Fibroblast of skin of left quadriceps (primary cell): ENCODE measurements around the gene AMH.

Experiments
- DNase-seq, 2 experiments: peaks; one replicate each; pipeline ENCODE4 v3.0.0-alpha.2; 2013; ENCODE audit warnings: low read depth in 2 of 2

AMH gene

DNA sequence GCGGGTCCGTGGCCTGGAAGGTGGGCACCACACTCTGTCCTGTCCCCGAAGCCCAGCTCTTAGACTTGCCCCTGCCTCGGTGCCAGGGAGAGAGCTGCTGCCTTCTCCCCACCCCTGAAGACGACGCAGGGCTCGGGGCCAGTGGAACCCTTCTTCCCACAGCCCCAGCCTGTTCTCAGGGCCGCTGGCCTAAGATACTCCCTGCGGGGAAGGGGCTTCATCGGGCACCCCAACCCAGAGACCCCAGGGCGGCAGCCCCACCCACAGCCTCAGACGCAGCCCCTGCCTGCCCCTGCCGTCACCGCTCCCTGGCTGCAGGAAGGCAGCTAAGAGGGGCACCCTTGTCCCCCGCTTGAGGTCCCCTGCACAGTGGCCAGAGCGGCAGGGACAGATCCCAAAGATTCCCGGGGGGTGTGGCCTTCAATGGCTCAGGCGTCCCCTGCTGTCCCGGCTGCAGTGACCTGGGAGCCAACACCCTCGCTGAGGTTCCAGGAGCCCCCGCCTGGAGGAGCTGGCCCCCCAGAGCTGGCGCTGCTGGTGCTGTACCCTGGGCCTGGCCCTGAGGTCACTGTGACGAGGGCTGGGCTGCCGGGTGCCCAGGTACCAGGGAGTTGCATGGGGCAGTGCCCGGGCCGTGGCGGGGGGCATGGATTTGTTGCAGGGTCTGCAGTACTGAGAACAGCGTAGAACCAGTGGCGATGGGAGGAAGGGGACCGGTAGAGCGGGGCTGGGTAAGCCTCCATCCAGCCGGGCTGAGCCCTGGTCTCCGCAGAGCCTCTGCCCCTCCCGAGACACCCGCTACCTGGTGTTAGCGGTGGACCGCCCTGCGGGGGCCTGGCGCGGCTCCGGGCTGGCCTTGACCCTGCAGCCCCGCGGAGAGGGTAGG, 1.0 kb downstream of the AMH start:
- no peak for DNase-seq

DNA sequence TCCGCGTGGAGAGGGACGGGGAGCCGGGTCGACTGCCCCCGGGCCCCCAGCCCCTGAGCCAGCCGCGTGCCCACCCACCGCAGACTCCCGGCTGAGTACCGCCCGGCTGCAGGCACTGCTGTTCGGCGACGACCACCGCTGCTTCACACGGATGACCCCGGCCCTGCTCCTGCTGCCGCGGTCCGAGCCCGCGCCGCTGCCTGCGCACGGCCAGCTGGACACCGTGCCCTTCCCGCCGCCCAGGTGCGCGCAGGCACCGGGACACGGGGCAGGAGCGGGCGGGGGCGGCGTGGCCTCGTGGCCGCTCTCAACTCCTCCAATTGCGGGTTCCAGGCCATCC, 1.6 kb downstream of the AMH start:
- no peak for DNase-seq

GRCh38 chr19:2251106-2252054, 2.3 kb downstream of the AMH start:
- no peak for DNase-seq

DNA sequence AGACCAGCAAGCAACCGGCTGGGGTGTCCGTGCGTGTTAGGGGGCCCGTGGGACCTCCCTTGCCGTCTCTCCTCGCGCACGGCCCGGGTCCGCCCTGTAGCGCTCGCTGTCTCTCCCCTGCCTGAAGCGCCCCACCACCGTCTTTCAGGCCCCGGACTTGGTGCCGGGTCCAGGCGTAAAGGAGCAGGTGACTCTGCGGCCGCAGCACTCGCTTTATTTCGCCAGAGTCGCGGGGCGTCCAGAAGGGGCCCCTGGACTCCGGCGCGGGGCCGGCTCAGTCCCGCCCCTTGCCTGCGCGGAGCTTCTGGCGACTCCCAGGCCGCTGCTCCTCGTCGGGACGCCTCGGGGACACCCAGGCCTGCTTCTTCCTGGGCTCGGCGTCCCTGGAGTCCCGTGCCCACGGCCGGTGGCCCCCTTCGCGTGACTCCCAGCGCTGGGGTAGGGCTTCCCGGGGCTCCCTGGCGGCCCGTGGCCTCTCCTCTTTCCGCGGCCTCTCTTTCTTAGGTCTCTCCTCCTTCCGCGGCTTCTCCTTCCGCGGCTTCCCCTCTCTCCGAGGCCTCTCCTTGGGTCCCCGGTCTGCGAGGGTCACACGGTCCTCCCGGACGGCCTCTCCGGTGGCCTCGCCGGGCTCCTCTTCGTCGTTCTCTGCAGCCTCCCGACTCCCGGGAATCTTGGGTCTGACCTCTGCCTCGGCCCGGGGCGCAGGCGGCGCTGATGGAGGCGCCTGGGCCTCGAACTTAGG, 3.1 kb downstream of the AMH start:
- DNase-seq = no peak

GRCh38 chr19:2252797-2253105, 3.6 kb downstream of the AMH start:
- no peak for DNase-seq

GRCh38 chr19:2253106-2254063, 4.3 kb downstream of the AMH start:
- no peak for DNase-seq

DNA sequence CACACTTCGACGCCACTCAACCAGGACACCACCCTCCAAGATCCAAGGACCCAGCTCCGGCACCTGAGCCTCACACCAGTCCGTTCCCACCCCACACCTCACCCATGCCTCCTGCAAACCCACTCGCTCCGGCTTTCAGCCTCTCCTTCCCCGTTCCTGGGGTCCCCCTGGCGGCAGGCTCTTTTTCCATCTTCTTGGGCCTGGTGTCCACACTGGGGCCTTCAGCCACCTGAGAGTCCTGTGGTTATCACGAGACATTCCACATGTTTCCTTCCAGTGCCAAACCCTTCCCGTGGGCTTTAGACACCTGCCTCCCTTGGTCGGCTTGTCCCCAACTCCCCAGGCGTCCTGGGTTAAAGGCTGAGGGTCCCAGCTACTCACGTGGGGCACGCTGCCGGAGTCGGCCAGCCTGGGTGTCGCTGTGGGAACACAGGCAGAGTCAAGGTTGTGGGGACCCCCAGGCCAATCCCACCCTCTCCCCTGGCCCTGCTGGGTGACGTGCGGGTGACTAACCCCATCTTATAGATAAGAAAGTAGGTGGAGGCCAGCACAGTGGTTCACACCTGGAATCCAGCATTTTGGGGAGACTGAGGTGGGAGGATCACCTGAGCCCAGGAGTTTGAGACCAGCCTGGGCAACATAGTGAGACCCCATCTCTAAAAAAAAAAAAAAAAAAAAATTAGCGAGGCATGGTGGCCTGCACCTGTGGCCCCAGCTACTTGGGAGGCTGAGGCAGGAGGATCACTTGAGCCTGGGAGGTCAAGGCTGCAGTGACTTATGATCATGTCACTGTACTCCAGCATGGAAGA, 5.1 kb downstream of the AMH start:
- DNase-seq = no peak

- no peak for DNase-seq
These were observed 6.2 kb downstream of the AMH start for GRCh38 chr19:2255112-2255845.

DNA sequence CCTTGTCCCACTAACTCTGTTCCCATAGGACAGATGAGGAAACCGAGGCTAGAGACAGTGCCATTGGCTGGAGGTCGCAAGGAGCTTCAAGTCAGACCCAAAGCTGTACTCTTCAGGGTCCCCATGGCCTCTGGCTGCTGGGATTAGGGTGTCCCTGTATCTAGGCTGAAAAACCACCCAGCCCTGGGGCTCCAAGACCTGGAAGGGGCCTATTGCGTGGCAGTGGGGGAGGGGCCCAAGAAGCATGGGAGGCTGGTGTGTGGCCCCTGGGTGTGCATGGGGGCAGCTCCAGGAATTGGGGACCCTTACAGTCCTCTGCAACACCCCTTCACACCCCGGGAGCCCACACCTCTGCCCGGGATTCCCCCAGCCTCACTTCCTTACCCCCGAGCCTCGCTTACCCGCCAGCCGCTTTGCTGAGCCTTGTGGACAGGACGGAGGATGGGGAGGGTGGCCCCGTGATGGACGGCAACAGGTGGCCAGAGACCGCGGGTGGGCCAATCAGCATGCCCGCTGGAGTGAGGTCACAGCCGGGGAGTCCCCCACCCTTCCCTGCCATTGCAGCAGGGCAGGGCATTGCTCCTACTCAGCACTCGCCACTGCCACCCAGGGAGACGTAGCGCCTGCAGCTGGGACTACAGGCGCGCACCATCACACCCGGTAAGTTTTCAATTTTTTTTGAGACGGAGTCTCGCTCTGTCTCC, 7.0 kb downstream of the AMH start, which contains the start of gene JSRP1:
JSRP1 (minus strand) TSS at position 436 of the 704 bp plus-strand sequence. CDS start 1,103 bp downstream, outside the sequence.
- DNase-seq = no peak

- DNase-seq = no peak
These were observed 10.2 kb downstream of the AMH start for GRCh38 chr19:2259336-2259735.

DNA sequence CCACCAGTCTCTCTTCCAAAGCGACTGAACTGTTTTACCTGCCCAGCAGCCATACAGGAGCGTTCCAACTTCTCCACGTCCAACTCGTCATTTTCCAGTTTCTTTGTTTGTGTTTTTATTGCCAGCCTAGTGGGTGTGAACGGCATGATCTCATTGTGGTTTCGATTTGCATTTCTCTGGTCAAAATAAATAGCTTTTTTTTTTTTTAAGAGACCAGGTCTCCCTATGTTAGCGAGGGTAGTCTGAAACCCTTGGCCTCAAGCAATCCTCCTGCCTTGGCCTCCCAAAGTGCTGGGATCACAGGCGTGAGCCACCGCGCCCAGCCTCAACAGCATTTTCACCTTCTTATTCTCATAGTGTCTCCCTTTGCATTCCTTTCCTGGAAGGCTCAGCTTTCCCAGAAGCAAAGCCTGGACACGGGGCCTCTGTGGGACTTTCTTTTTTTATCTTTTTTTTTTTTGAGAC, 11.2 kb downstream of the AMH start:
- no peak for DNase-seq

- DNase-seq = no peak
These were observed 12.5 kb downstream of the AMH start for GRCh38 chr19:2261438-2262172.

DNA sequence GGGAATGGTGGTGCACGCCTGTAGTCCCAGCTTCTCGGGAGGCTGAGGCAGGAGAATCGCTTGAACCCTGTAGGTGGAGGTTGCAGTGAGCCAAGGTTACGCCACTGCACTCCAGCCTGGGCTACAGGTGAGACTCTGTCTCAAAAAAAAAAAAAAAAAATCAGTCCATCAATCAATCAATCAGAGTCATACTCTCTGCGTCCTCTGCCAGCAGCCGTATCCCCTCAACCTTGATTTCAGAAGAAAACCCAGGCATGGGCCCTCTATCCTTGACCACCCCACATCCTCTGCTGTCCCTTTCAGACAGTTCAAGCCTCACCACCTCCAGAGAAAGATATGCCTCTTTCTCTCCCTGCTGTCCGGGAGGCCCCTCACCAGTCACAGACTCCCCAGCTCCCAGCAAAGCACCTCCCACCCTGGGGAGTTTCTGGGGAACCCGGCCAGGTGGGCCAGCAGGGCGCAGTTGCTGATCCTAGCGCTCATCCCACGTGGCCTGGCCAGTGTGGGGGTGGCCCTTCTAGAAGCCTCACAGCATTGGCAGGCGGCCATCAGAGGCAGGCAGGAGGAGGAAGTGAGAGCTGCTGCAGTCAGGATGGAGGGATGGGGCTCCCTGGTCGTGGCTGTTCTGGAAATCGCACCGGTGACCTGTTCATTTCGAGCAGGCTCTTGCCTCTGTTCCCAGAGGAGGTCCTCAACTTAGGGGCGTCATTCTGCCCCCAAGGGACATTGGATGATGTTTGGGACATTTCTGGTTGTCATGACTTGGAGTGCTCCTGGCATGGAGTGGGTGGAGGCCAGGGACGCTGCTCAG, 17.3 kb downstream of the AMH start:
- DNase-seq = peak; percentile 56 to 61

DNA sequence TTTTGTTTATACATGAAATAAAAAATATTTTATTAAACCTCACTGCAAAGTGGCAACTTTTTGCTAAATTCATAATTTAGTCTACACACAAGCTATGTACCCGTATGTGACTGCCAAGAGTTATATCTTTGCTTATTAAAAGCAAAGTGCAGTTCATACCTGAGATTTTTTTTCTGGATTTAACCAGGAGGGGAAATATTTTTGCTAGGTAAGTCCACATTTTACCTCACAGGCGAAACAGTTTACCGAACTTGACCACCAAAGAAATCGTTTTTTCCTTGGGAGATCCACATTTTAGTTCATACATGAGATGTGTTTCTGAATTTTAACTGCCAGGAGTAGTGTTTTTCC, 19.3 kb downstream of the AMH start:
- no peak for DNase-seq

- no peak for DNase-seq
These were observed 19.7 kb downstream of the AMH start for GRCh38 chr19:2268861-2269243.

- peak; percentile 94 to 95 for DNase-seq
These were observed 20.4 kb downstream of the AMH start for GRCh38 chr19:2269244-2270156.
